H54 (cell line): ENCODE results near the gene ZNF365.
"Not testable (repeated sequence)": the region's sequence is repeated elsewhere in the genome, so short reads cannot be mapped to it uniquely, and the experiment has no call there.

ENCODE experiments used
- DNase-seq: peaks from one replicate; pipeline ENCODE4 v3.0.0; 2011; ENCODE audit warnings: low spot score, mixed read lengths; ENCODE audit not compliant: insufficient read length
- FAIRE-seq: peaks from 3 replicates; lab custom pipeline; 2011; peaks lifted over from hg19 to GRCh38; lab: Jason Lieb, UNC
- POLR2A ChIP-seq: IDR thresholded peaks from 2 replicates; pipeline ENCODE4 v1.6.1; 2011; ENCODE audit warnings: low read depth, mild to moderate bottlenecking, low read length

Gene ZNF365

GRCh38 chr10:62354916-62355315, 19.3 kb upstream of the ZNF365 start:
- no peak for TF ChIP-seq POLR2A
- FAIRE-seq (no peak), DNase-seq (no peak)

GRCh38 chr10:62356447-62356846, 17.7 kb upstream of the ZNF365 start:
- FAIRE-seq (no peak), DNase-seq (no peak)
- no peak for TF ChIP-seq POLR2A

GRCh38 chr10:62358151-62358550, 16.0 kb upstream of the ZNF365 start:
- not testable (repeated sequence) for FAIRE-seq, DNase-seq

- FAIRE-seq (peak; percentile 68), DNase-seq (no peak)
- TF ChIP-seq POLR2A: no peak
Observed at GRCh38 chr10:62373639-62373994, 552 bp upstream of the ZNF365 start.

- FAIRE-seq (peak; percentile 65), DNase-seq (no peak)
- no peak for TF ChIP-seq POLR2A
Observed at GRCh38 chr10:62374862-62375710, 917 bp downstream of the ZNF365 start.

GRCh38 chr10:62376071-62377025, 2.2 kb downstream of the ZNF365 start:
- TF ChIP-seq POLR2A: no peak
- no peak for FAIRE-seq
- DNase-seq: no peak

- DNase-seq: no peak
- no peak for FAIRE-seq
- TF ChIP-seq POLR2A: no peak
Observed at GRCh38 chr10:62377026-62377415, 2.9 kb downstream of the ZNF365 start.

GRCh38 chr10:62377966-62378365, 3.8 kb downstream of the ZNF365 start:
- DNase-seq (no peak), FAIRE-seq (no peak)
- no peak for TF ChIP-seq POLR2A

GRCh38 chr10:62378877-62379276, 4.7 kb downstream of the ZNF365 start:
- FAIRE-seq: not testable (repeated sequence)

GRCh38 chr10:62379394-62379793, 5.2 kb downstream of the ZNF365 start:
- TF ChIP-seq POLR2A: no peak
- no peak for DNase-seq
- no peak for FAIRE-seq

More at GRCh38 chr10:62378877-62379276, 4.7 kb downstream of the ZNF365 start:
- DNase-seq: not testable (repeated sequence)

- FAIRE-seq (peak; percentile 93), DNase-seq (peak; percentile 61)
- no peak for TF ChIP-seq POLR2A
Observed at GRCh38 chr10:62380016-62380415, 5.8 kb downstream of the ZNF365 start.

GRCh38 chr10:62381385-62382102, 7.4 kb downstream of the ZNF365 start:
- FAIRE-seq (peak; percentile 68), DNase-seq (no peak)
- no peak for TF ChIP-seq POLR2A

- TF ChIP-seq POLR2A: no peak
- no peak for FAIRE-seq
- no peak for DNase-seq
Observed at GRCh38 chr10:62382831-62383230, 8.7 kb downstream of the ZNF365 start.

- DNase-seq (peak; percentile 52), FAIRE-seq (peak; percentile 93)
- TF ChIP-seq POLR2A: no peak
Observed at GRCh38 chr10:62384057-62384446, 9.9 kb downstream of the ZNF365 start.
